PC-9 (cell line): ENCODE results near the gene ARHGAP18.

Experiments
- CTCF ChIP-seq: fragments of 200-600 bp; sonication (generic); conservative IDR thresholded peaks from 2 replicates; pipeline ENCODE4 v1.6.1; 2017; ENCODE audit warnings: mixed run types, antibody characterized with exemption, mild to moderate bottlenecking, moderate library complexity
- EZH2 ChIP-seq: fragments of 200-600 bp; sonication (generic); IDR thresholded peaks from 2 replicates; pipeline ENCODE4 v1.8.0; 2017; ENCODE audit warnings: antibody characterized with exemption, low read depth

GRCh38 chr6:129662980-129663431, 47.0 kb downstream of the ARHGAP18 start:
- TF ChIP-seq CTCF (no peak), EZH2 (no peak)
